Activated CD8-positive, alpha-beta memory T cell treated with anti-CD3 and anti-CD28 coated beads for 24 hours (primary cell): Measurements from ENCODE around the gene ODAPH.

ENCODE experiments used
- DNase-seq: peaks from one replicate; pipeline ENCODE4 v3.0.0-alpha.2; 2020

ODAPH gene

GRCh38 chr4:75545526-75545925 is 10.3 kb upstream of the ODAPH start:
- no peak for DNase-seq

GRCh38 chr4:75547647-75548387 is 8.0 kb upstream of the ODAPH start:
- no peak for DNase-seq

GRCh38 chr4:75549019-75549418 is 6.8 kb upstream of the ODAPH start:
- no peak for DNase-seq

GRCh38 chr4:75552452-75552851 is 3.4 kb upstream of the ODAPH start:
- no peak for DNase-seq

GRCh38 chr4:75557696-75558095 is 1.8 kb downstream of the ODAPH start:
- no peak for DNase-seq

- no peak for DNase-seq
Measured at GRCh38 chr4:75561789-75562188, 5.9 kb downstream of the ODAPH start.

- no peak for DNase-seq
Measured at GRCh38 chr4:75564023-75564422, 8.2 kb downstream of the ODAPH start.

- no peak for DNase-seq
Measured at GRCh38 chr4:75565481-75565880, 9.6 kb downstream of the ODAPH start.

GRCh38 chr4:75566911-75567310 is 11.0 kb downstream of the ODAPH start:
- no peak for DNase-seq

- DNase-seq, result no peak
Measured at GRCh38 chr4:75567725-75568124, 11.9 kb downstream of the ODAPH start.

- no peak for DNase-seq
Measured at GRCh38 chr4:75584067-75584466, 28.2 kb downstream of the ODAPH start.

- DNase-seq, result no peak
Measured at GRCh38 chr4:75593393-75593792, 37.5 kb downstream of the ODAPH start.

- no peak for DNase-seq
Measured at GRCh38 chr4:75596061-75596460, 40.2 kb downstream of the ODAPH start.

GRCh38 chr4:75598390-75598789 is 42.5 kb downstream of the ODAPH start:
- DNase-seq, result no peak

- DNase-seq, result no peak
Measured at GRCh38 chr4:75599647-75600046, 43.8 kb downstream of the ODAPH start.

GRCh38 chr4:75605928-75606327 is 50.1 kb downstream of the ODAPH start:
- no peak for DNase-seq

- DNase-seq, result no peak
Measured at GRCh38 chr4:75612306-75612705, 56.4 kb downstream of the ODAPH start.
